GM10248 (cell line): ENCODE measurements around the gene PI4K2B.
"Not testable (repeated sequence)": the region's sequence is repeated elsewhere in the genome, so short reads cannot be mapped to it uniquely, and the experiment has no call there.

Experiments
- CTCF ChIA-PET: fragments of 300-600 bp; sonication (Branson Sonifier 250); formaldehyde crosslinking; extraction: SDS; loops from one replicate; lab custom pipeline; 2021; ENCODE audit warnings: antibody characterized with exemption; lab: Yijun Ruan, JAX
- POLR2A ChIA-PET: fragments of 350-650 bp; sonication (Branson Sonifier 250); formaldehyde crosslinking; extraction: SDS; loops from one replicate; lab custom pipeline; 2020; ENCODE audit warnings: antibody characterized with exemption; lab: Yijun Ruan, JAX
- DNase-seq: peaks from one replicate; pipeline ENCODE4 v3.0.0; 2012; ENCODE audit errors: extremely low spot score
- TF ChIP-seq, protein P1 (sequence below): IDR thresholded peaks from 2 replicates; pipeline ENCODE4 v1.5.1; 2012; ENCODE audit warnings: mild to moderate bottlenecking, low read depth; ENCODE audit errors: extremely low read depth, missing control alignments, control extremely low read depth

PI4K2B gene

DNA sequence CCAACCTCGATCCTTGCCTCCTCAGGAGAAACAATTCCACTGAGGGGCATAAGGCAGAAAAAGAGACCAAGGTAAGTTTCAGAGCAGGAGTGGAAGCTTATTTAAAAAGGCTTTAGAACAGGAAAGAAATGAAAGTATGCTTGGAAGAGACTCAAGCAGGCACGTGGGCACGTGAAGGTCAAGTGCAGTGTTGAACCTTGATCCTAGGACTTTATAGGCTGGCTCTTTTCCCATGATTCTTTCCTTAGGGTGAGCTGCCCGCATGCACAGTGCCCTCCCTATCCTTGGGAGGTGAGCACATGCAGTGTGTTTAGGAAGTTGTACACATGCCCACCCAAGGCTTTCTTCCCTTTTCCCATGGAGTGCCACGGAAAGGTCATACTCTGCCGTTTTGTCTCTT is 4.0 kb upstream of the PI4K2B start:
- ChIA-PET CTCF (interaction anchor here (1.2 kb wide), 1 partner anchor 16 kb away, joined by 4 read pairs; no protein-coding TSS in a partner anchor), POLR2A (no interaction called here)
- TF ChIP-seq, protein P1, sequence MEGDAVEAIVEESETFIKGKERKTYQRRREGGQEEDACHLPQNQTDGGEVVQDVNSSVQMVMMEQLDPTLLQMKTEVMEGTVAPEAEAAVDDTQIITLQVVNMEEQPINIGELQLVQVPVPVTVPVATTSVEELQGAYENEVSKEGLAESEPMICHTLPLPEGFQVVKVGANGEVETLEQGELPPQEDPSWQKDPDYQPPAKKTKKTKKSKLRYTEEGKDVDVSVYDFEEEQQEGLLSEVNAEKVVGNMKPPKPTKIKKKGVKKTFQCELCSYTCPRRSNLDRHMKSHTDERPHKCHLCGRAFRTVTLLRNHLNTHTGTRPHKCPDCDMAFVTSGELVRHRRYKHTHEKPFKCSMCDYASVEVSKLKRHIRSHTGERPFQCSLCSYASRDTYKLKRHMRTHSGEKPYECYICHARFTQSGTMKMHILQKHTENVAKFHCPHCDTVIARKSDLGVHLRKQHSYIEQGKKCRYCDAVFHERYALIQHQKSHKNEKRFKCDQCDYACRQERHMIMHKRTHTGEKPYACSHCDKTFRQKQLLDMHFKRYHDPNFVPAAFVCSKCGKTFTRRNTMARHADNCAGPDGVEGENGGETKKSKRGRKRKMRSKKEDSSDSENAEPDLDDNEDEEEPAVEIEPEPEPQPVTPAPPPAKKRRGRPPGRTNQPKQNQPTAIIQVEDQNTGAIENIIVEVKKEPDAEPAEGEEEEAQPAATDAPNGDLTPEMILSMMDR = no peak
- DNase-seq = no peak

DNA sequence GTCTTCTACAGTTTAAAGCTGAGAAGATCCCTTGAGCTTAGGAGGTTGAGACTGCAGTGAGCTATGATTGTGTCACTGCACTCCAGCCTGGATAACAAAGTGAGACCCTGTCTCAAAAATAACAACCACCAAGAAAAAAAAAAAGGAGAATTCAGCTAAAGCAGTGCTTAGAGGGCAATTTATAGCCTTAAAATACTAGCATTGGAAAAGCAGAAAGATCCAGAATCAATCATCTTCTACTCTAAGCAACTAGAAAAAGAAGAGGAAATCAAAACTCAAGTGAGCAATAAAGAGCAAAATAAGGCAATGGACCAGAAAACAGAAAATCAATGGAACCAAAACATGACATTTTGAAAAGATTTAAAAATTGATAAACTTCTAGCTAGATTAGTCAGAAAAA is 639 bp upstream of the PI4K2B start:
- ChIA-PET CTCF (interaction anchor here (1.1 to 8.0 kb wide), 9 partner anchors 9 to 134 kb away, joined by 3 to 59 read pairs (median 4); partner anchors contain the start of gene ZCCHC4), POLR2A (no interaction called here)
- TF ChIP-seq, protein P1 = no peak
- DNase-seq = no peak

DNA sequence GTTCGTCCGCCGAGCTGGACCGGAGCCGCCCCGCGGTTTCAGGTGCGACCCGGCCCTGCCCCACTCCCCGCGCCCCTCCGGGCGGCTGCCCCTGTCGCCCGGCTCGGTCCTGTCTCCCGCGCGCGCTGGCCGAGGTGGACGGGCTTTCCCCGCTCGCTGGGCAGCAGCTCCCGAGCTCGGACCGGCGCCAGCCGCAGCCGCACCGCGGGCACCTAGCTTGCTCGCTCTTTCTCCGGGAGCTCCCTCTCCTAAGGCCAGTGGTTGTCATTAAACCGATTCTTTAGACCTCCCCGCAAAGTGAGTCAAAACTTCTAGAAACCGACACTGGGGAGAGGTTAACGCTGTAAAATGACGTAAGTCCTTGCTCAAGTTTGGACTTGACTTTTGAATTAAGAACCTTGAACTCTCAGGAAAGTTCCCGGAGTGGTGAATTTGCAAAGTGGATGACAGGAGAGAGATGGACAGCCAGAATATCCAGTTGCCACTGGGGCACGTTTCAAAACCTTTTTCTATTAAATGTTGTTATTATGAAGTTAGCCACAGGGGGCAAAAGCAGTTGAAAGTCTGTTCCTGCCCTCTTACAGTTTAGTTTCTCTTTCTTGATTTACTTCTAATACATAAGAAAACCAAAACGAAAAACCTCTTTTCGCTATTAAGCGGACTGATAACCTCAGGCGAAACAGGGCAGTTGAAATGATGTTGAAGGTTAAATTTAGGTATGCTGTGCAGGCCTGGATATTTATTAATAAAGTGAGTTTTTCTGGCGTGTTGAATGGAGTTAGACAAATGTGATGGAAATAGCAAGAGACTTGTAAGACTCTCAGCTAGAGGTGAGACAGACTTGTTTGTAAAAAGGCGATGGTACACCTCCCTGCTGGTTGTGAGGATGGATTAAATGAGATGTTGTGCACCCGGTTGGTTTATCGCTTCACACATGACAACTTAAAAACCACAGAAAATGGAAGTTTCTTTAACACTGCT is 847 bp downstream of the PI4K2B start:
- POLR2A ChIA-PET = interaction anchor here (0.7 kb wide), 1 partner anchor 73 kb away, joined by 3 read pairs; no protein-coding TSS in a partner anchor
- DNase-seq = peak; percentile 69
- CTCF ChIA-PET = interaction anchor here (0.8 to 8.0 kb wide), 13 partner anchors 10 to 131 kb away, joined by 3 to 59 read pairs (median 4); partner anchors contain the start of gene ZCCHC4
- TF ChIP-seq, protein P1 = peak; percentile 46

DNA sequence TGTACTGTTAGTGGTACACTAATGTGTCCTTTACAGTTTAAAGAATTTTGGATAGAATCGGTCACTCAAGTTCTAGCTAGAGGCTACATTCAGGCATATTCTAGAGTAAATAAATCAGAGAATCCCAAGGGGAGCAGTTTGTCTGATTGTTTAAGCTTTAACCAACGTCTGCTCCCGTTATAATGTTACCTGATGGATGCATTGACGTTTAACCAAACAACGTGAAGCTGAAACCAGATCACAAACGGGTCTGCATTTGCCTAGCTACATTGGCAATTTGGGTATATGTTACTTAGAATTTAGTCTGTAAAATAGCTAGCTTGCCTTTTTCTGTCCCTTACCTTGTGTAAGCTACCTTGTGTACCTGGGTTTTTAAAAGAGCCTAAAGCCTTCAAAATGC is 1.6 kb downstream of the PI4K2B start:
- TF ChIP-seq, protein P1 = no peak
- ChIA-PET CTCF (interaction anchor here (0.8 to 8.0 kb wide), 9 partner anchors 11 to 130 kb away, joined by 3 to 59 read pairs (median 4); partner anchors contain the start of gene ZCCHC4), POLR2A (interaction anchor here (0.7 kb wide), 1 partner anchor 73 kb away, joined by 3 read pairs; no protein-coding TSS in a partner anchor)
- DNase-seq = no peak

DNA sequence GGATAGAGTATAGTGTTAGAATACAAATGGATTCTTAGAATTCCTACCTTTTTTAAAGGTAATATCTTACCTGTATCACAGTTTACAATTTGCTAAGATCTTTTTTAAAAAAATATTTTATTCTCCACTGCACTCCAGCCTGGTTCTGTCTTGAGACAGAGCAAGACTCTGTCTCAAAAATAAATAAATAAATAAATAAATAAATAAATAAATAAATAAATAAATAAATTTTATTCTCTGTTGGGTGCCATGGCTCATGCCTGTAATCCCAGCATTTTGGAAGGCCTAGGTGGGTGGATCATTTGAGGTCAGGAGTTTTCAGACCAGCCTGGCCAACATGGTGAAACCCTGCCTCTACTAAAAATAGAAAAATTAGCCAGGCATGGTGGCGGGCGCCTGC is 2.2 kb downstream of the PI4K2B start:
- POLR2A ChIA-PET, DNase-seq: not testable (repeated sequence)
- CTCF ChIA-PET = interaction anchor here (0.8 to 8.0 kb wide), 7 partner anchors 11 to 129 kb away, joined by 3 to 59 read pairs (median 5); partner anchors contain the start of gene ZCCHC4

DNA sequence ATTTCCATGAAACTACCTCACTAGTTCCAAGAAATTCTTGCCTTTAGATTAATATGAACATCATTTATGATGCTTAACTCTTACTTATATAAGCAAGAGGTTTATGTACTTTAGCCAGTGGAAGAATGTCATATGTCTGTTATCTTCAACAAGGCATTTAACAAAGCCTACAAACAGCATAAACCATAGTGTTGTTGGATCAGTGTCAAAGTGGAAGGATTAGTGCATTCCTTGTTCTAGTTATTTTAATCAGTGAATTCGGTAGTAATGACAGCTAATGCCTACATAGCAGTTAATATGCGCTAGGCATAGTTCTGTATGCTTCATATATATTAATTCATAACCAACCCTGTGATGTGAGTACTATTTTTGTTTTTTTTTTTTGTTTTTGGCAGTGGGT is 3.1 kb downstream of the PI4K2B start:
- TF ChIP-seq, protein P1 = no peak

More for the DNA sequence above, 3.1 kb downstream of the PI4K2B start:
- no peak for DNase-seq
- POLR2A ChIA-PET = no interaction called here
- CTCF ChIA-PET = interaction anchor here (1.2 to 8.0 kb wide), 3 partner anchors 32 to 132 kb away, joined by 3 to 59 read pairs (median 3); partner anchors contain the start of gene ZCCHC4
